Measurements from ENCODE around the gene STK32B.
"Not testable (repeated sequence)": the region's sequence is repeated elsewhere in the genome, so short reads cannot be mapped to it uniquely, and the experiment has no call there.

The STK32B gene

GRCh38 chr4:5261866-5262265, 210.6 kb downstream of the STK32B start:
- no peak for TF ChIP-seq CTCF (conservative IDR thresholded peaks at IDR 0.05; ENCODE audit: control insufficient read depth, insufficient read depth, low read depth, low read length)
- no peak overlapping the region for H3K4me3 ChIP-seq (ENCODE audit: control insufficient read depth, low read depth, low read length)
- no peak for DNase-seq (ENCODE audit: low read depth)

- DNase-seq (ENCODE audit: low read depth) = no peak
- no peak for TF ChIP-seq CTCF (conservative IDR thresholded peaks at IDR 0.05; ENCODE audit: control insufficient read depth, insufficient read depth, low read depth, low read length)
- H3K4me3 ChIP-seq (ENCODE audit: control insufficient read depth, low read depth, low read length) = no peak overlapping the region
These were observed 215.7 kb downstream of the STK32B start for GRCh38 chr4:5266991-5267390.

GRCh38 chr4:5267408-5267807, 216.1 kb downstream of the STK32B start:
- peak; percentile 9 for DNase-seq (ENCODE audit: low read depth)
- H3K4me3 ChIP-seq (ENCODE audit: control insufficient read depth, low read depth, low read length) = no peak overlapping the region
- TF ChIP-seq CTCF (conservative IDR thresholded peaks at IDR 0.05; ENCODE audit: control insufficient read depth, insufficient read depth, low read depth, low read length) = no peak

- no peak overlapping the region for H3K4me3 ChIP-seq (ENCODE audit: control insufficient read depth, low read depth, low read length)
- no peak for DNase-seq (ENCODE audit: low read depth)
- TF ChIP-seq CTCF (conservative IDR thresholded peaks at IDR 0.05; ENCODE audit: control insufficient read depth, insufficient read depth, low read depth, low read length) = no peak
These were observed 225.3 kb downstream of the STK32B start for GRCh38 chr4:5276475-5277075.

GRCh38 chr4:5277079-5277478, 225.8 kb downstream of the STK32B start:
- no peak for TF ChIP-seq CTCF (conservative IDR thresholded peaks at IDR 0.05; ENCODE audit: control insufficient read depth, insufficient read depth, low read depth, low read length)
- no peak for DNase-seq (ENCODE audit: low read depth)

GRCh38 chr4:5278213-5278612, 226.9 kb downstream of the STK32B start:
- H3K4me3 ChIP-seq (ENCODE audit: control insufficient read depth, low read depth, low read length) = no peak overlapping the region
- no peak for DNase-seq (ENCODE audit: low read depth)
- TF ChIP-seq CTCF (conservative IDR thresholded peaks at IDR 0.05; ENCODE audit: control insufficient read depth, insufficient read depth, low read depth, low read length) = no peak

More at GRCh38 chr4:5277079-5277478, 225.8 kb downstream of the STK32B start:
- no peak overlapping the region for H3K4me3 ChIP-seq (ENCODE audit: control insufficient read depth, low read depth, low read length)

- DNase-seq (ENCODE audit: low read depth); H3K4me3 ChIP-seq (ENCODE audit: control insufficient read depth, low read depth, low read length): not testable (repeated sequence)
These were observed 228.8 kb downstream of the STK32B start for GRCh38 chr4:5280069-5280468.

Measured in fibroblast of mammary gland (primary cell).